NCI-H1436 treated with DMSO at 0.1 percent for 48 hours (cell line): Measurements from ENCODE around the gene MKRN2.
"Not testable (repeated sequence)": the region's sequence is repeated elsewhere in the genome, so short reads cannot be mapped to it uniquely, and the experiment has no call there.

Experiments
- DNase-seq: peaks from one replicate; lab custom pipeline; 2025; lab: John Stamatoyannopoulos, UW

Gene MKRN2

GRCh38 chr3:12588039-12589009 is 31.4 kb downstream of the MKRN2 start:
- DNase-seq, result no peak

GRCh38 chr3:12590096-12590495 is 33.2 kb downstream of the MKRN2 start:
- no peak for DNase-seq

GRCh38 chr3:12591456-12591855 is 34.6 kb downstream of the MKRN2 start:
- DNase-seq, result no peak

GRCh38 chr3:12591997-12592715 is 35.3 kb downstream of the MKRN2 start:
- DNase-seq, result no peak

GRCh38 chr3:12593473-12593872 is 36.6 kb downstream of the MKRN2 start:
- no peak for DNase-seq

GRCh38 chr3:12598890-12599289 is 42.0 kb downstream of the MKRN2 start:
- DNase-seq, result no peak

- no peak for DNase-seq
Observed at GRCh38 chr3:12601072-12601471, 44.2 kb downstream of the MKRN2 start.

GRCh38 chr3:12603969-12604368 is 47.1 kb downstream of the MKRN2 start:
- no peak for DNase-seq

GRCh38 chr3:12608376-12608775 is 51.5 kb downstream of the MKRN2 start:
- DNase-seq, result no peak

- DNase-seq, result no peak
Observed at GRCh38 chr3:12611117-12611516, 54.2 kb downstream of the MKRN2 start.

- DNase-seq, result no peak
Observed at GRCh38 chr3:12612514-12613226, 55.8 kb downstream of the MKRN2 start.

GRCh38 chr3:12613250-12613649 is 56.4 kb downstream of the MKRN2 start:
- DNase-seq, result no peak

GRCh38 chr3:12615266-12615665 is 58.4 kb downstream of the MKRN2 start:
- no peak for DNase-seq

GRCh38 chr3:12618426-12618825 is 61.5 kb downstream of the MKRN2 start:
- no peak for DNase-seq

GRCh38 chr3:12620305-12620704 is 63.4 kb downstream of the MKRN2 start:
- no peak for DNase-seq

- DNase-seq, result no peak
Observed at GRCh38 chr3:12620729-12621128, 63.8 kb downstream of the MKRN2 start.

- no peak for DNase-seq
Observed at GRCh38 chr3:12622335-12622734, 65.4 kb downstream of the MKRN2 start.

- DNase-seq, result no peak
Observed at GRCh38 chr3:12624056-12624455, 67.2 kb downstream of the MKRN2 start.

GRCh38 chr3:12624964-12625363 is 68.1 kb downstream of the MKRN2 start:
- not testable (repeated sequence) for DNase-seq

- DNase-seq, result no peak
Observed at GRCh38 chr3:12627370-12627769, 70.5 kb downstream of the MKRN2 start.

GRCh38 chr3:12628813-12629212 is 71.9 kb downstream of the MKRN2 start:
- DNase-seq, result no peak

GRCh38 chr3:12629560-12629959 is 72.7 kb downstream of the MKRN2 start:
- DNase-seq, result no peak
